ENCODE measurements around the gene FRMD4B. TPM values are rescaled to one million over a fixed set of nuclear protein-coding genes. Genes with fewer than 3 reads are reported as not detected.
"Not testable (repeated sequence)": the region's sequence is repeated elsewhere in the genome, so short reads cannot be mapped to it uniquely, and the experiment has no call there.

Gene FRMD4B
- total RNA-seq, 2 donors from 2014 or later, result 30.6 to 37.8 TPM

DNA sequence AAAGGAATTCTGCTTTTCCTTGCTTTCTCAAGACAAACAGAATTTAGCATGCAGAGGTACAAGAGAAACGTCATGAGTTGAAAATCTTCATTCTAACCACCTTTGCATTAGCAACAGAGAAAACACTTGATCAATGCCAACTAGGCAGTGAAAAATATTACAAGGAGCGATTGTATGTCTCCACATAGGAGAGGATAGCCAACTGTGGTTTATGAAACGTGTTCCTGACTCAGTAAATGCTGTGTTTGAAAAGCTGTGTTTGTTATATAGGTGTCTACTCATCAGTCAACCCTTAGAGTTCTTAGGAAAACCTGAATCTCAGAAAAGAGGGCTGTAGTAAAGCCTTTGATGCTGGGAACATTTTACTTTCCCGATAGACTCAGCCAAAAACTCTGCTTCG, 102.4 kb downstream of the FRMD4B start:
- Histone ChIP-seq H3K4me3 (no peak overlapping the region), H3K4me1 (peaks cover 0 to 3% of the 10 kb centered on the region in 2 donors), H3K27me3 (no peaks in the 10 kb centered on the region), H3K9me3 (no peaks in the 10 kb centered on the region), H3K36me3 (peaks cover 8% of the 10 kb centered on the region), H3K27ac (no peak overlapping the region)
- DNase-seq (ENCODE audit: low spot score), result no peak
- TF ChIP-seq, protein P1, sequence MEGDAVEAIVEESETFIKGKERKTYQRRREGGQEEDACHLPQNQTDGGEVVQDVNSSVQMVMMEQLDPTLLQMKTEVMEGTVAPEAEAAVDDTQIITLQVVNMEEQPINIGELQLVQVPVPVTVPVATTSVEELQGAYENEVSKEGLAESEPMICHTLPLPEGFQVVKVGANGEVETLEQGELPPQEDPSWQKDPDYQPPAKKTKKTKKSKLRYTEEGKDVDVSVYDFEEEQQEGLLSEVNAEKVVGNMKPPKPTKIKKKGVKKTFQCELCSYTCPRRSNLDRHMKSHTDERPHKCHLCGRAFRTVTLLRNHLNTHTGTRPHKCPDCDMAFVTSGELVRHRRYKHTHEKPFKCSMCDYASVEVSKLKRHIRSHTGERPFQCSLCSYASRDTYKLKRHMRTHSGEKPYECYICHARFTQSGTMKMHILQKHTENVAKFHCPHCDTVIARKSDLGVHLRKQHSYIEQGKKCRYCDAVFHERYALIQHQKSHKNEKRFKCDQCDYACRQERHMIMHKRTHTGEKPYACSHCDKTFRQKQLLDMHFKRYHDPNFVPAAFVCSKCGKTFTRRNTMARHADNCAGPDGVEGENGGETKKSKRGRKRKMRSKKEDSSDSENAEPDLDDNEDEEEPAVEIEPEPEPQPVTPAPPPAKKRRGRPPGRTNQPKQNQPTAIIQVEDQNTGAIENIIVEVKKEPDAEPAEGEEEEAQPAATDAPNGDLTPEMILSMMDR (IDR thresholded peaks at IDR 0.05), result no peak

- Histone ChIP-seq H3K4me3 (no peak overlapping the region), H3K27ac (peak overlapping the region; percentile 22 to 59), H3K36me3 (peaks cover 6% of the 10 kb centered on the region), H3K4me1 (peaks cover 0 to 3% of the 10 kb centered on the region in 2 donors), H3K9me3 (no peaks in the 10 kb centered on the region), H3K27me3 (no peaks in the 10 kb centered on the region)
- TF ChIP-seq, protein P1 (IDR thresholded peaks at IDR 0.05), result no peak
- DNase-seq (ENCODE audit: low spot score), result no peak
These were observed 103.7 kb downstream of the FRMD4B start for GRCh38 chr3:69282181-69282580.

- H3K4me3 ChIP-seq; DNase-seq (ENCODE audit: low spot score); H3K27ac ChIP-seq; H3K9me3 ChIP-seq; H3K4me1 ChIP-seq; H3K36me3 ChIP-seq; H3K27me3 ChIP-seq: not testable (repeated sequence)
These were observed 108.5 kb downstream of the FRMD4B start for GRCh38 chr3:69277403-69277802.

- Histone ChIP-seq H3K4me1 (peaks cover 0 to 2% of the 10 kb centered on the region in 2 donors), H3K4me3 (no peak overlapping the region), H3K27ac (no peak overlapping the region), H3K9me3 (no peaks in the 10 kb centered on the region), H3K36me3 (no peaks in the 10 kb centered on the region), H3K27me3 (no peaks in the 10 kb centered on the region)
- no peak for DNase-seq (ENCODE audit: low spot score)
- TF ChIP-seq, protein P1 (IDR thresholded peaks at IDR 0.05), result no peak
These were observed 109.0 kb downstream of the FRMD4B start for GRCh38 chr3:69276884-69277283.

DNA sequence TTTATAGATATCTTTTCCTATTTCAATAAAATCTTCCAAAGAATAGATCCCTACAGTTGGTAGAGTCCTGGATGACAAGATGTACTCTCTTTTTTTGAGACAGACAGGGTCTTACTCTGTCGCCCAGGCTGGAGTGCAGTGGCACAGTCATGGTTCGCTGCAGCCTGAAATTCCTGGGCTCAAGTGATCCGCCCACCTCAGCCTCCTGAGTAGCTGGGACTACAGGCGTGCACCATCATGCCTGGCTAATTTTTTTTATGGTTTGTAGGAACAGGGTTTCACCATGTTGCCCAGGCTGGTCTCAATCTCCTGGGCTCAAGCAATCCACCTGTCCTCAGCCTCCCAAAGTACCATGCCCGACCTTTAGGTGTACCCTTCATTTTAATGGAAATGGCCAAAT, 109.7 kb downstream of the FRMD4B start:
- H3K27ac ChIP-seq; H3K36me3 ChIP-seq; H3K27me3 ChIP-seq; H3K4me3 ChIP-seq; DNase-seq (ENCODE audit: low spot score); H3K4me1 ChIP-seq; H3K9me3 ChIP-seq: not testable (repeated sequence)

GRCh38 chr3:69273896-69274295, 112.0 kb downstream of the FRMD4B start:
- H3K27me3 ChIP-seq, result no peaks in the 10 kb centered on the region
- no peak for DNase-seq (ENCODE audit: low spot score)
- H3K4me3 ChIP-seq, result no peak overlapping the region
- no peak overlapping the region for H3K27ac ChIP-seq
- H3K9me3 ChIP-seq, result no peaks in the 10 kb centered on the region
- no peaks in the 10 kb centered on the region for H3K4me1 ChIP-seq
- TF ChIP-seq, protein P1 (IDR thresholded peaks at IDR 0.05), result no peak
- H3K36me3 ChIP-seq, result no peaks in the 10 kb centered on the region

GRCh38 chr3:69272556-69272955, 113.3 kb downstream of the FRMD4B start:
- Histone ChIP-seq H3K9me3 (no peaks in the 10 kb centered on the region), H3K4me3 (no peak overlapping the region), H3K36me3 (no peaks in the 10 kb centered on the region), H3K27me3 (no peaks in the 10 kb centered on the region), H3K4me1 (no peaks in the 10 kb centered on the region), H3K27ac (no peak overlapping the region)
- DNase-seq (ENCODE audit: low spot score), result no peak
- TF ChIP-seq, protein P1 (IDR thresholded peaks at IDR 0.05), result no peak
